Cortex of kidney (tissue), 1 donor: ENCODE measurements around the gene SPIRE2.
"Not testable (repeated sequence)": the region's sequence is repeated elsewhere in the genome, so short reads cannot be mapped to it uniquely, and the experiment has no call there.

Source experiments
- DNase-seq: peaks from one replicate; lab custom pipeline; 2025; lab: John Stamatoyannopoulos, UW

SPIRE2 gene

GRCh38 chr16:89811321-89811720, 17.0 kb upstream of the SPIRE2 start:
- no peak for DNase-seq

GRCh38 chr16:89815639-89816348, 12.5 kb upstream of the SPIRE2 start:
- DNase-seq, result no peak

- not testable (repeated sequence) for DNase-seq
These were observed 9.3 kb upstream of the SPIRE2 start for GRCh38 chr16:89818851-89819403.

GRCh38 chr16:89819448-89819847, 8.8 kb upstream of the SPIRE2 start:
- DNase-seq, result not testable (repeated sequence)

- no peak for DNase-seq
These were observed 6.7 kb upstream of the SPIRE2 start for GRCh38 chr16:89821438-89822187.

- DNase-seq, result no peak
These were observed 5.8 kb upstream of the SPIRE2 start for GRCh38 chr16:89822188-89823086.

- no peak for DNase-seq
These were observed 5.0 kb upstream of the SPIRE2 start for GRCh38 chr16:89823087-89823823.

- not testable (repeated sequence) for DNase-seq
These were observed 4.5 kb upstream of the SPIRE2 start for GRCh38 chr16:89823824-89824148.

GRCh38 chr16:89826531-89827382, 1.5 kb upstream of the SPIRE2 start:
- no peak for DNase-seq

- DNase-seq, result no peak
These were observed 684 bp upstream of the SPIRE2 start for GRCh38 chr16:89827383-89828198.

GRCh38 chr16:89828870-89829629, 775 bp downstream of the SPIRE2 start:
- no peak for DNase-seq

- no peak for DNase-seq
These were observed 1.6 kb downstream of the SPIRE2 start for GRCh38 chr16:89829630-89830437.

GRCh38 chr16:89831810-89832328, 3.6 kb downstream of the SPIRE2 start:
- DNase-seq, result no peak

- not testable (repeated sequence) for DNase-seq
These were observed 5.5 kb downstream of the SPIRE2 start for GRCh38 chr16:89833664-89834363.

- not testable (repeated sequence) for DNase-seq
These were observed 6.6 kb downstream of the SPIRE2 start for GRCh38 chr16:89834813-89835363.

- not testable (repeated sequence) for DNase-seq
These were observed 8.2 kb downstream of the SPIRE2 start for GRCh38 chr16:89836484-89836883.

GRCh38 chr16:89837014-89837546, 8.8 kb downstream of the SPIRE2 start:
- no peak for DNase-seq
